ENCODE data around the gene TIMM13.
"Not testable (repeated sequence)": the region's sequence is repeated elsewhere in the genome, so short reads cannot be mapped to it uniquely, and the experiment has no call there.

TIMM13 gene

DNA sequence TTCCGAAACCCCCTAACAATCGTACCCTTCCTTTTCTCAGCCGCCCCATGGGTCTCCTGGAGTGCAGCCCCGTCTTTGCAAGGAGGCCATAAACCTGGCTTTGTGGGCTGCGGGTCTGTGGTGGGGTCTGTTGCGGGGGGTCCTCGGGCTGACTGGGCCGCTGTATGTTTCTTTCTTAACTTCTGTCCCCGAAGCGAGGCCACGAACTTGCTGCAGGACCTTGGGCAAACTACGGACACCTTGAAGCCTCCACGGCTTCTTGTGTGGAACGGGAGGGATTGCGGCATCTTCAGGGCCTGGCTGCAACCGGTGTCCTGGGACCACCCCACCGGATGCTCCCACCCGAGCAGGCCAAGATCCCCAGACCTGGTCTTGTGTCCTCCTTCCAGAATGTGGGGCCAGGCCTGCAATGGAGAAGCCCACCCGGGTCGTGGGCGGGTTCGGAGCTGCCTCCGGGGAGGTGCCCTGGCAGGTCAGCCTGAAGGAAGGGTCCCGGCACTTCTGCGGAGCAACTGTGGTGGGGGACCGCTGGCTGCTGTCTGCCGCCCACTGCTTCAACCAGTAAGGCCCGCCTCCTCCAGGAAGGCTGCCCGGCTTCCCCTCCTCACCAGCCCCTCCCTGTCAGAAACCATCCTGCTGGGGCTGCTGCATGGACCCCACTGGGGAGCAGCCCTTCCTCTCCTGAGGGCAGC is 12.0 kb downstream of the TIMM13 start:
- DNase-seq (ENCODE audit: low spot score): no peak

DNA sequence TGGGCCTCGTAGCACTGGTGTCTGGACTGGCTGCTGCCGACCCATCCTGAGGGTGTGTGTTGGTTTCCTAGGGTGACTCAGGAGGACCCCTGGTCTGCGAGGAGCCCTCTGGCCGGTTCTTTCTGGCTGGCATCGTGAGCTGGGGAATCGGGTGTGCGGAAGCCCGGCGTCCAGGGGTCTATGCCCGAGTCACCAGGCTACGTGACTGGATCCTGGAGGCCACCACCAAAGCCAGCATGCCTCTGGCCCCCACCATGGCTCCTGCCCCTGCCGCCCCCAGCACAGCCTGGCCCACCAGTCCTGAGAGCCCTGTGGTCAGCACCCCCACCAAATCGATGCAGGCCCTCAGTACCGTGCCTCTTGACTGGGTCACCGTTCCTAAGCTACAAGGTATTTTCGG is 13.8 kb downstream of the TIMM13 start:
- DNase-seq (ENCODE audit: low spot score): no peak

DNA sequence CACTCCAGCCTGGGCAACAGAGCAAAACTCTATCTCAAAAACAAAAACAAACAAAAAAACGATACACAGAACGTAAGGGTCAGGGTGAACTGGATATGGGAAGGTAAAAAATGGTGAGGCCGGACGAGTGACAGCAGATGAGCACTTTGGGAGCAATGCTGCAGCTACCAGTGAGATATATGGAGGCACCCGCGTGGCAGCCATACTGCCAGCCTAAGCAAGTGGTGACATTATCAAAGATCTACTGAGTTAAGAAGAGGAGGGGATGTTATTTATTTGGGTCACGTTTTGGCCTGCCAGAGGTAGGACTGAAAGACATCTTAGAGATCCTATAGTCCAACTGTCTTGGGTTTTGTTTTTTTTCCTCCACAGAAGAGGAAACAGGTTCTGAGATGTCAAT is 14.2 kb downstream of the TIMM13 start:
- DNase-seq (ENCODE audit: low spot score): no peak

DNA sequence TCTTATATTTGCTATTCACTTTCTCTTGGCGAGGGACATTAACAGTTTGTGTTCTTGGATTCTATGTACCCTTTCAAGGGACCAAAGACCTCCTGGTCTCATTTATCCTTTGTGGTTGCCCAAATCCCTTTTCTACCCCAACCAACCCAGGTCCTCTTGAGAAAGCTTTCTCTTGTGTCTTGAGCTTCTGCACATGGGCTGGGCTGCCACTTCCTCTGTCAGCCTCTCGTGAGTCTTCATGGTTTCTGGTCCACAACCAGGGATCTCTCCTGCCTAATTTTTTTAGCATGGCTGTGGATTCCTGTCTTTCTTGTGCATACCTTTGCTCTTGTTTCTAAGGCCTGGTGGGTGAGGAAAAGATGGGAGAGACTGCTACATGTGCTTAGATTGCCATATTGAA is 14.9 kb downstream of the TIMM13 start:
- no peak for DNase-seq (ENCODE audit: low spot score)

DNA sequence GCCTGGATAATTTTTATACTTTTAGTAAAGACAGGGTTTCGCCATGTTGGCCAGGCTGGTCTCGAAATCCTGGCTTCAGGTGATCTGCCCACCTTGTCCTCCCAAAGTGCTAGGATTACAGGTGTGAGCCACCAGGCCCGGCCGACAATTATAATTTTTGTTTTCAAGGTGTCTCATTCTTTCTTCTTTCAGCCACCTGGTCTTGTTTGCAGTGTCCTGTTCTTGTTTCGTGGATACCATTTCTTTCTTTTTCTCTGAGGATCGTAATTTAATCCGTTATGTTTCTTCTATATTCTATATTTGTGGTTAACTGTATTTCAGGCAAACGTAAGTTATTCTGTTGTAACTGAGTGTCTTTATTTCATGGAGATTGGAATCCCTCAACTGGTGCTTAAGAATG is 15.7 kb downstream of the TIMM13 start:
- DNase-seq (ENCODE audit: low spot score): no peak

DNA sequence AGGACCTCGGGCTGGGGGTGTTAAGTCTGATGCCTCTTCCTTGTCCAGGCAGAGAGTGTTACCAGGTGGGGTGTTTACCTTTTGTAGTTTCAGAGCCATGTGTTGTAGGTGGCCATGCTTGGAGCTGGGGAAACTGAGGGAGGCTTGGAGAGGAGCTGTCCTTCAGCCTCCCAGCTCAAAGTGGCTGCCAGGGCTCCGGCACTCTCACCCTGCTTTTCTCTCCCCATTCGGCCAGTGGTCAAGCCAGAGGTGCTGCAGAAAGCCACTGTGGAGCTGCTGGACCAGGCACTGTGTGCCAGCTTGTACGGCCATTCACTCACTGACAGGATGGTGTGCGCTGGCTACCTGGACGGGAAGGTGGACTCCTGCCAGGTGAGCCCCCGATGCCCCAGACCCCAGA is 17.4 kb downstream of the TIMM13 start:
- DNase-seq (ENCODE audit: low spot score): no peak

DNA sequence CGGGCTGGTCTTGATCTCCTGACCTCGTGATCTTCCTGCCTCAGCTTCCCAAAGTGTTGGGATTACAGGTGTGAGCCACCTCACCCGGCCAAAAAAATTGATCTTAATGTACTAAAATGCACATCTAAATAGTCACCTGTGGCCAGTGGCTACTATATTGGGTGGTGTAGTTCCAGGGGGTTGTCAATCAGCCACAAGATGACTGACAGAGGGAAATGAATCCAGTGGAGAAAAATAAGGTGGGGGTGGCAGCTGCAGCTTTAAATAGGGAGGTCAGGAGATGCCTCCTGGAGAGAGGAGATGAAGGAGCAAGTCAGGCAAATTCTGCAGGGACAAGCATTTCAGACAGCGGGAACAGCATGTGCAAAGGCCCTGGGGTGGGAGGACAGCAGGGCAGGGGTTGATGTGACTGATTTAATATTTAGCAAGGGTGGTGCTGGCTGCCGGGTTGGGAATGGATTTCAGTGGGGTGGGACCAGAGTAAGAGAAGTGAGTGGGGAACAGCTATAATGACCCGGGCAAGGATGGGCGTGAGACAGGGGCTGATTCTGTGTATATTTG is 18.0 kb downstream of the TIMM13 start:
- DNase-seq (ENCODE audit: low spot score): no peak

DNA sequence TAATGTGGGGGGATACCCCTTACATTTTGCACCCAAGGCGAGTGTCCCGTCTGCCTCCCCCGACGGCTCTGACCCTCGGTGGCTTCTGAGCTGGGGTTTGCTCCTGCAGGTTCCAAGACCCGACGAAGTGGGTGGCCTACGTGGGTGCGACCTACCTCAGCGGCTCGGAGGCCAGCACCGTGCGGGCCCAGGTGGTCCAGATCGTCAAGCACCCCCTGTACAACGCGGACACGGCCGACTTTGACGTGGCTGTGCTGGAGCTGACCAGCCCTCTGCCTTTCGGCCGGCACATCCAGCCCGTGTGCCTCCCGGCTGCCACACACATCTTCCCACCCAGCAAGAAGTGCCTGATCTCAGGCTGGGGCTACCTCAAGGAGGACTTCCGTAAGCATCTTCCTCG is 19.1 kb downstream of the TIMM13 start:
- DNase-seq (ENCODE audit: low spot score): no peak

DNA sequence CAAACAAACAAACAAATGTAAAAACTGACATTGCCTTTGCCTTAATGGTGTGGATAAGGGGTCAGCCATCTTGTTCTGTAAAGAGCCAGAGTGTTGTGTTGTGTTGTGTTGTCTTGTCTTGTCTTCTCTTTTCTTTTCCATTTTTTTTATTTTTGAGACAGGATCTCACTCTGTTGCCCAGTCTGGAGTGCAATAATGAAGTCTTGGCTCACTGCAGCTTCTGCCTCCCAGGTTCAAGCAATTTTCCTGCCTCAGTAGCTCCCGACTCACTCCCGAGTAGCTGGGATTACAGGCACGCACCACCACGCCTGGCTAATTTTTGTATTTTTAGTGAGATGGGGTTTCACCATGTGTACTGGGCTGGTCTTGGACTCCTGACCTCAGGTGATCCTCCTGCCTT is 27.8 kb downstream of the TIMM13 start:
- no peak for DNase-seq (ENCODE audit: low spot score)

DNA sequence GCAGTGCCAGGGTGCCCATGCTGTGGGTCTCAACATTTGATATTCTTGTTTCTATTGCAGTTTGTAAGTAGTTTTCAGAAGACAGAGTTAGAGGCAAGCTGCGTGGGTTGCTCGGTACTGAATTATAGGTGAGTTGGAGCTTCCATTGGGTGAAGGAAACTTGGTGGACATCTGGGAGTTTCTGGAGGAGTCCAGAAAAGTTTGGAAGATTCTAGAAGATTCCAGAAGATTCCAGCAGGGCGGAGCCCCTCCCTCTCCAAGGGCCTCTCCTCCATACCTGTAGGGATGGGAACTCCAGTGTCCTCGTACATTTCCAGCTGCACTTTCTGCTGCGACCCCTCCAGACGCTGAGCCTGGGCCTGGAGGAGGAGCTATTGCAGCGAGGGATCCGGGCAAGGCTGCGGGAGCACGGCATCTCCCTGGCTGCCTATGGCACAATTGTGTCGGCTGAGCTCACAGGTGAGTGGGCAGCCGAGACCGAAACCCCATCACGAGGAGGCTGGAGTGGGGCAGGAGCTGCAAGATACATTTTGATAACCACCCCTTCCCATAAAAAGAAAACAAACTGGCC is 28.6 kb downstream of the TIMM13 start:
- no peak for DNase-seq (ENCODE audit: low spot score)

DNA sequence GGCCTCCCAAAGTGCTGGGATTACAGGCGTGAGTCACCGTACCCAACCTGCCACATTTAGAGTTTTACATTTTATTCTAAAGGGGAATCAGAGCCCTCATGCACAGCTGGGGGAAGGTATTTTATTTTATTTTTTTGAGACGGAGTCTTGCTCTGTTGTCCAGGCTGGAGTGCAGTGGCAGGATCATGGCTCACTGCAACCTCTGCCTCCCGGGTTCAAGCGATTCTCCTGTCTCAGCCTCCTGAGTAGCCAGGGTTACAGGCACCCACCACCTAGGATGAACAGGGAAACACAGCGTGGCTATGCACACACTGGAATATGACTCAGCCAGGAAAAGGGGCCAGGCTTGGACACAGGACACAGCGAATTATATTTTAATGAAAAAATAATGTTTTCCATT is 30.2 kb downstream of the TIMM13 start:
- not testable (repeated sequence) for DNase-seq (ENCODE audit: low spot score)

DNA sequence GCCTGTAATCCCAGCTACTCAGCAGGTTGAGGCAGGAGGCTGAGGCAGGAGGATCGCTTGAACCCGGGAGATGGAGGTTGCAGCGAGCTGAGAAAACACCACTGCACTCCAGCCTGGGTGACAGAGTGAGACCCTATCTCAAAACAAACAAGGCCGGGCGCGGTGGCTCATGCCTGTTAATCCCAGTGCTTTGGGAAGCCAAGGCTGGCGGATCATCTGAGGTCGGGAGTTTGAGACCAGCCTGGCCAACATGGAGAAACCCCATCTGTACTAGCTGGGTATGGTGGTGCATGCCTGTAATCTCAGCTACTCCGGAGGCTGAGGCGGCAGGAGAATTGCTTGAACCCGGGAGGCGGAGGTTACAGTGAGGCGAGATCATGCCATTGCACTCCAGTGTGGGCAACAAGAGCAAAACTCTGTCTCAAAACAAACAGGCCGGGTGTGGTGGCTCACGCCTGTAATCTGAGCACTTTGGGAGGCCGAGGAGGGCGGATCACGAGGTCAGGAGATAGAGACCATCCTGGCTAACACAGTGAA is 32.0 kb downstream of the TIMM13 start:
- not testable (repeated sequence) for DNase-seq (ENCODE audit: low spot score)

DNA sequence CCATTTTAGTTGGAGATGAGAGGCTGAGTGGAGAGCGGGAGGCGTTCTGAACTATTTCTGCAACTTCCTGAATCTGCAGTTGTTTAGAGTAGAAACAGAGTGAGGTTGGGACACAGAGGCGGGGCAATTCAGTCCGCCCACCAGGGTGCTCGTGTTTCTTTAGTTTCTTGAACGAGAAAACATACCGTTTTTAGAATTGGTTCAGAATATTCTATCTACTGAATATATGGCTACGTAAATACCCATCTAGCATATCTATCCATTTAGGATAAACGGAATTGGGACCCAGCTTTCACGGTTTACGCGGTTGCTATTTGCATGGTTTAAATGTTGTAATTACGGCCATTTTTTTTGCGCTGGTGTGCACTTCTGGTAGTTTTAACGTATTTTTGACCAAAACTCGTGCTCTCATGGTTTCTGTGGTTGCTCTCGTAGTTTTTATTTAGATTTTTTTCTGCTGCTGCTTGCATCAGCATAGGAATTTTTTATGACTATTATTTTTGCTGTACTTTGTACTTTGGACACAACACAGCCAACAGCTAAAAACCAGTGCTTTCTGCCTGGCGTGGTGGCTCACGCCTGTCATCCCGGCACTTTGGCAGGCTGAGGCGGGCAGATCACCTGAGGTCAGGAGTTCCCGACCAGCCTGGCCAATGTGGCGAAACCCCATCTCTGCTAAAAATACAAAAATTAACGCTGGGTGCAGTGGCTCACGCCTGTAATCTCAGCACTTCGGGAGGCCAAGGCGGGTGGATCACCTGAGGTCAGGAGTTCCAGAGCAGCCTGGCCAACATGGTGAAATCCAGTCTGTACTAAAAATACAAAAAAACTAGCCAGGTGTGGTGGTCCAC is 32.7 kb downstream of the TIMM13 start:
- no peak for DNase-seq (ENCODE audit: low spot score)

DNA sequence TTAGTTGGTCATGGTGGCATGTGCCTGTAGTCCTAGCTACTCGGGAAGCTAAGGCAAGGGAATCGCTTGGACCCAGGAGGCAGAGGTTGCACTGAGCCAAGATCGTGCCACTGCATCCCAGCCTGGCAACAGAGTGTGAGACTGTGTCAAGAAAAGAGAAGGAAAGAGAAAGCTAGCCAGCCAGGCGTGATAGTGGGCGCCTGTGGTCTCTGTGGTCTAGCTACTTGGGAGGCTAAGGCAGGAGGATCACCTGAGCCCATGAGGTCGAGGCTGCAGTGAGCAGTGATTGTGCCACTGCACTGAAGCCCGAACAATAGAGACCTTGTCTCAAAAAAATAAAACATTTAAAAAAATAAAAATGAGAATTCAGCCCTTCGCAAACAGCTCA is 33.3 kb downstream of the TIMM13 start:
- no peak for DNase-seq (ENCODE audit: low spot score)

DNA sequence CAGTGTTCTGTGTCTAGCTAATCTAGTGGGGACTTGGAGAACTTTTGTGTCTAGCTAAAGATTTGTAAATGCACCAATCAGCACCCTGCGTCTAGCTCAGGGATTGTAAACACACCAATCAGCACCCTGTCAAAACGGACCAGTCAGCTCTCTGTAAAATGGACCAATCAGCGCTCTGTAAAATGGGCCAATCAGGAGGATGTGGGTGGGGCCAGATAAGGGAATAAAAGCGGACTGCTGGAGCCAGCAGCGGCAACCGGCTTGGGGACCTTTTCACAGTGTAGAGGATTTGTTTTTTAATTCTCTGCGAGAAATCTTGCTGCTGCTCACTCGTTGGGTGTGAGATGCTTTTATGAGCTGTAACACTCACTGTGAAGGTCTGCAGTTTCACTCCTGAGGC is 34.5 kb downstream of the TIMM13 start:
- not testable (repeated sequence) for DNase-seq (ENCODE audit: low spot score)

DNA sequence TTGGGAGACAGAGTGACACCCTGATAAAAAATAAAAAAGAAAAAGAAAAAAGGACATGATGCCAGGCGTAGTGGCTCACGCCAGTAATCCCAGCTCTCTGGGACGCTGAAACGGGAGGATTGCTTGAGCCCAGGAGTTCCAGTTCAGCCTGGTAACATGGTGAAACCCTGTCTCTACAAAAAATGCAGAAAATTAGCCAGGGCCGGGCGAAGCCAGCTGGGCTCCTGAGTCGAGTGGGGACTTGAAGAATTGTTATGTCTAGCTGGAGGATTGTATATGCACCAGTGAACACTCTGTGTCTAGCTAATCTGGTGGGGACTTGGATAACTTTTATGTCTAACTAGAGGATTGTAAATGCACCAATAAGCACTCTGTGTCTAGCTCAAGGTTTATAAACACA is 35.0 kb downstream of the TIMM13 start:
- DNase-seq (ENCODE audit: low spot score): no peak

DNA sequence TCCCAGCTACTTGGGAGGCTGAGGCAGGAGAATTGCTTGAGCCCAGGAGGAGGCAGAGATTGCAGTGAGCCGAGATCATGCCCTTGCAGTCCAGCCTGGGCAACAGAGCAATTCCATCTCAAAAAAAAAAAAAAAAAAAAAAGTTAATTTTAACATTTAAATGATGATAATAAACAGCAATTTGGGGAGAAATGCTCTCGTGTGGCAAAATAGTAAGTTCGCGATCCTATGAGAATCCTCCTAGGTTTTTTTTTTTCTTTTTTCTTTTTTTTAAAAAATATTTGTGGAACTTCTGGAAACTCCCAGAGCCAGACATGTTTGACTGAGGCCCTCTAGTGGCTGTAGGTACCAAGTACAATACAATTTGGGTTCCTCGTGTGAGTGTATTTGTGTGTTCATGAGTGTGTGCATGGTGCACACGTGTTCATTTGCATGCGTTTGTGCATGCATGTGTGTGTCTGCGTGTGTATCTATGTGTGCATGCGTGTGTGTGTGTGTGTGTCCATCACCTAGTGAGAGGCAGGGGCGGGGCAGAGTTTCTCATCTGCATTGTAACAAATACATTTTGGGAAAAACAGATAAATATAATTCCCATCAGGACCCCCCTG is 36.2 kb downstream of the TIMM13 start:
- peak; percentile 81 for DNase-seq (ENCODE audit: low spot score)

DNA sequence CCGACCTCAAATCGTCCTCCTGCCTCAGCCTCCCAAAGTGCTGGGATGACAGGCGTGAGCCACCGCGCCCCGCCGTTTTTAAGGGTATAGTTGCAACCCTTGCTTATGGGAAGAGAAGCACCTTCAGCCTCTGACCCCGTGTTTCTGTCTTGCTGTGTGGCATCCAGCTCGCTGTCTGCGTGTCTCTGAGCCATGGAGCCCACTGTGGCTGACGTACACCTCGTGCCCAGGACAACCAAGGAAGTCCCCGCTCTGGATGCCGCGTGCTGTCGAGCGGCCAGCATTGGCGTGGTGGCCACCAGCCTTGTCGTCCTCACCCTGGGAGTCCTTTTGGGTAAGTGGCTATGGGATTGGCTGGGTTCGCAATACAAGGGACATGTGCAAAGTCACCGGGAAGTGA is 37.8 kb downstream of the TIMM13 start:
- DNase-seq (ENCODE audit: low spot score): no peak

DNA sequence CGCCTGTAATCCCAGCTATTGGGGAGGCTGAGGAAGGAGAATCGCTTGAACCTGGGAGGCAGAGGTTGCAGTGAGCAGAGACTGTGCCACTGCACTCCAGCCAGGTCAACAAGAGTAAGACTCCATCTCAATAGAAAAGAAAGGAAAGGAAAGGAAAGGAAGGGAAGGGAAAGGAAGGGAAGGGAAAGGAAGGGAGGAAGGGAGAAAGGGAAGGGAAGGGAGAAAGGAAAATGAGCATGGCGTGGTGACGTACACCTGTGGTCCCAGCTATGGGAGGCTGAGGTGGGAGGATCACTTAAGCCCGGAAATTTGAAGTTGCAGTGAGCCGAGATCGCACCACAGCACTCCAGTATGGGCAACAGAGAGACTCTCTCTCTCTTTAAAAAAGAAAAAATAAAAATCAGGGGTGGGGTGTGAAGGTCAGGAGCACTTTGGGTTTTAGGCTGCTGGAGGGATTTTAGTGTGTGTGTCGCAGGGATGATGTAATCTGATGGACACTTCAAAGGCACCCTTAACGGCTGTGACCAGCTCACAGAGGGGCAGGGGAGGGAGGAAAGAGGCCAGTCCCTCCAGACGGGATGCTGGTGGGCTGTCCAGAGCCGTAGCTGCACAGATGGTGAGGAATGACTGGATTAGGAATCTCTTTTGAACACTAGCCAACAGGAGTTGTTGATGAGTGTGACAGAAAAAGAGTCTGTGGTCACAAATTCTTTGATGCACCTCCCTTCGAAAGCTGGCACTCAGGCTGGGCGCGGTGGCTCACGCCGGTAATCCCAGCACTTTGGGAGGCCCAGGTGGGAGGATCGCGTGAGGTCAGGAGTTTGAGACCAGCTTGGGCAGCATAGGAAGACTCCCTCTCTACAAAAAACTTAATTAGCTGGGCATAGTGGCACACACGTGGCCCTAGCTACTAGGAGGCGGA is 39.8 kb downstream of the TIMM13 start:
- DNase-seq (ENCODE audit: low spot score): no peak

DNA sequence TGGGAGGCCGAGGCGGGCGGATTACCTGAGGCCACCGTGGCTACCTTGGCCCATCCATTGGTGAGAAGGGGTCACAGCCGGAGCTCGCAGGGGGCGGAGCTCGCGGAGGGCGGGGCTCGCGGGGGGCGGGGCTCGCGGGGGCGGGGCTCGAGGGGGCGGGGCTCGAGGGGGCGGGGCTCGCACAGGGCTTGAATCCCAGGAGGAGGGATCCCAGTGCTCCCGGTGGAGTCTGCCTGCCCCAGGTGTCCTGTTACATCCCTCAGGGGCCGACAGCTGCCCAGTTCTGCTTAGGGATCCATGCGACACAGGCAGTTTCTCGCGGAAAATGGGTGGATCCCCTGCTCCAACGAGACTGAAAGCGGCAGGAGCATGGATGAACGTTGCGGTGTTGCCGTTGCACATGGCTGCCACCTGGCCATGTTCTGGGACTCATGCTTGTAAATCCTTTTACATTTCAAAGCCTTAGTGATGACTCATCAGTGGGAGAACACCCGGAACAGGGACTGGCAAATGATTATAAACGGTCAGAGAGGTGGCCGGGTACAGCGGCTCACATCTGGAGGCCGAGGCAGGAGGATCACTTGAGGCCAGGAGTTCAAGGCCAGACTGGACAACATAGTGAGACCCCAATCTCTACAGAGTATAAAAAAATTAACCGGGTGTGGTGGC is 42.2 kb downstream of the TIMM13 start:
- DNase-seq (ENCODE audit: low spot score): no peak
